HepG2 (cell line): ENCODE results near the gene ATG7. TPM values are rescaled to one million over a fixed set of nuclear protein-coding genes. Genes with fewer than 3 reads are reported as not detected.

Source experiments
- ATAC-seq: fragments of 200-7000 bp; cut with Tn5 transposase; 3 replicates; pipeline ENCODE4 v1.9.1; 2020; ENCODE audit warnings: mild to moderate bottlenecking, moderate library complexity
- BruUV-seq: library from RNA; stranded (reverse); fragments of 400-500 nt; replicated peaks from 2 replicates; lab custom pipeline; 2021; lab: Mats Ljungman, UMichigan
- CTCF ChIA-PET: fragments of 300-600 bp; formaldehyde crosslinking; extraction: SDS; loops from one replicate; lab custom pipeline; 2021; ENCODE audit warnings: low total read pairs, inconsistent platforms, low intra/inter-chr PET ratio; lab: Yijun Ruan, JAX
- POLR2A ChIA-PET: fragments of 350-600 bp; sonication (Branson Sonifier 250); formaldehyde crosslinking; loops from one replicate; lab custom pipeline; 2020; ENCODE audit warnings: antibody characterized with exemption, inconsistent platforms; lab: Yijun Ruan, JAX
- DNase-seq: peaks from one replicate; pipeline ENCODE4 v3.0.0-alpha.2; 2015; ENCODE audit warnings: low spot score
- FAIRE-seq: peaks from 3 replicates; lab custom pipeline; 2011; peaks lifted over from hg19 to GRCh38; lab: Jason Lieb, UNC
- H2AFZ ChIP-seq: one replicate; pipeline ENCODE4 v1.6.1; 2011; ENCODE audit warnings: low read length, inconsistent platforms
- H3K27ac ChIP-seq: fragments of 300-600 bp; 3 replicates; pipeline ENCODE4 v1.8.0; 2011; ENCODE audit warnings: mixed run types, mild to moderate bottlenecking, mixed read lengths, low read length, inconsistent platforms; ENCODE audit not compliant: insufficient read depth; ENCODE audit errors: extremely low read length
- H3K27me3 ChIP-seq, 2 experiments: fragments of 200-600 bp in 1 of 2; 2 replicates in 1 of 2; 3 replicates in 1 of 2; pipeline versions ENCODE4 v1.6.0 to v1.8.0; 2011; ENCODE audit warnings: low read length in 2 of 2, mild to moderate bottlenecking in 2 of 2, moderate library complexity in 2 of 2, inconsistent platforms in 1 of 2; ENCODE audit not compliant: insufficient read depth in 2 of 2, control insufficient read depth in 1 of 2
- H3K36me3 ChIP-seq, 2 experiments: fragments of 200-600 bp in 1 of 2; replicated peaks in 1 of 2; 2 replicates in 1 of 2; 3 replicates in 1 of 2; pipeline versions ENCODE4 v1.5.1 to v1.8.0; 2011; ENCODE audit warnings: low read length in 2 of 2, inconsistent platforms in 1 of 2; ENCODE audit not compliant: insufficient read depth in 2 of 2, control insufficient read depth in 1 of 2
- H3K4me1 ChIP-seq: 2 replicates; pipeline ENCODE4 v1.5.1; 2012; ENCODE audit warnings: low read length, inconsistent platforms; ENCODE audit not compliant: insufficient read depth
- H3K4me2 ChIP-seq: 2 replicates; pipeline ENCODE4 v1.6.0; 2011; ENCODE audit warnings: low read depth, low read length, inconsistent platforms
- H3K4me3 ChIP-seq, 3 experiments: fragments of 200-600 bp in 1 of 3; sonication (generic), shearing (Covaris generic) in 1 of 3; replicated peaks in 1 of 3; 2 replicates each; pipeline ENCODE4 v1.5.1; 2011 to 2016; ENCODE audit warnings: low read length in 3 of 3, inconsistent platforms in 2 of 3, low read depth in 2 of 3, mild to moderate bottlenecking in 2 of 3, control low read depth in 1 of 3, mixed read lengths in 1 of 3; ENCODE audit not compliant: insufficient read depth in 1 of 3
- H3K79me2 ChIP-seq: one replicate; pipeline ENCODE4 v1.6.1; 2011; ENCODE audit warnings: low read length, inconsistent platforms; ENCODE audit not compliant: insufficient read depth
- H3K9ac ChIP-seq: 2 replicates; pipeline ENCODE4 v1.6.0; 2011; ENCODE audit warnings: mild to moderate bottlenecking, low read depth, low read length, inconsistent platforms; ENCODE audit not compliant: insufficient read depth
- H3K9me3 ChIP-seq: 2 replicates; pipeline ENCODE4 v1.5.1; 2012; ENCODE audit warnings: mild to moderate bottlenecking, low read length
- H4K20me1 ChIP-seq: 2 replicates; pipeline ENCODE4 v1.6.0; 2011; ENCODE audit warnings: inconsistent platforms, mild to moderate bottlenecking, low read length, moderate library complexity; ENCODE audit not compliant: insufficient read depth
- MLX ChIP-seq: IDR thresholded peaks from 2 replicates; pipeline ENCODE4 v1.6.1; 2016
- NCOA1 ChIP-seq: sonication (generic); formaldehyde crosslinking; IDR thresholded peaks from 2 replicates; pipeline ENCODE4 v1.9.0; 2021; ENCODE audit warnings: missing genetic modification reagents
- NKX3-1 ChIP-seq: sonication (generic); formaldehyde crosslinking; IDR thresholded peaks from 2 replicates; pipeline ENCODE4 v1.5.0; 2020; ENCODE audit warnings: missing genetic modification reagents
- PBX3 ChIP-seq: sonication (generic); formaldehyde crosslinking; IDR thresholded peaks from 2 replicates; pipeline ENCODE4 v1.8.1; 2023; ENCODE audit warnings: missing genetic modification reagents, inconsistent platforms, borderline replicate concordance
- PRDM10 ChIP-seq: sonication (generic); formaldehyde crosslinking; IDR thresholded peaks from 2 replicates; pipeline ENCODE4 v1.4.0; 2020; ENCODE audit warnings: low read depth, missing genetic modification reagents
- SMYD3 ChIP-seq: sonication (generic); formaldehyde crosslinking; IDR thresholded peaks from 2 replicates; pipeline ENCODE4 v1.8.1; 2023; ENCODE audit warnings: mild to moderate bottlenecking, missing genetic modification reagents
- SP140L ChIP-seq: sonication (generic); formaldehyde crosslinking; IDR thresholded peaks from 2 replicates; pipeline ENCODE4 v1.4.0; 2020; ENCODE audit warnings: missing genetic modification reagents, borderline replicate concordance
- STAG1 ChIP-seq: sonication (generic); formaldehyde crosslinking; IDR thresholded peaks from 2 replicates; pipeline ENCODE4 v1.4.0; 2020; ENCODE audit warnings: missing genetic modification reagents
- ZBTB33 ChIP-seq: sonication (generic); formaldehyde crosslinking; IDR thresholded peaks from 2 replicates; pipeline ENCODE4 v1.4.0; 2020; ENCODE audit warnings: missing genetic modification reagents
- ZBTB38 ChIP-seq: sonication (generic); formaldehyde crosslinking; IDR thresholded peaks from 2 replicates; pipeline ENCODE4 v1.5.1; 2020; ENCODE audit warnings: mild to moderate bottlenecking, missing genetic modification reagents
- ZKSCAN5 ChIP-seq: sonication (generic); formaldehyde crosslinking; IDR thresholded peaks from 2 replicates; pipeline ENCODE4 v1.5.1; 2020; ENCODE audit warnings: mild to moderate bottlenecking, missing genetic modification reagents
- ZNF143 ChIP-seq: sonication (generic); formaldehyde crosslinking; IDR thresholded peaks from 2 replicates; pipeline ENCODE4 v1.4.0; 2020; ENCODE audit warnings: missing genetic modification reagents
- ZNF296 ChIP-seq: sonication (generic); formaldehyde crosslinking; conservative IDR thresholded peaks from 2 replicates; pipeline ENCODE4 v1.5.0; 2020; ENCODE audit warnings: mild to moderate bottlenecking, missing genetic modification reagents
- ZNF331 ChIP-seq: sonication (generic); formaldehyde crosslinking; IDR thresholded peaks from 2 replicates; pipeline ENCODE4 v1.4.0; 2020; ENCODE audit warnings: missing genetic modification reagents
- ZNF432 ChIP-seq: sonication (generic); formaldehyde crosslinking; IDR thresholded peaks from 2 replicates; pipeline ENCODE4 v1.5.0; 2020; ENCODE audit warnings: missing genetic modification reagents, mild to moderate bottlenecking, borderline replicate concordance
- ZNF44 ChIP-seq: sonication (generic); formaldehyde crosslinking; IDR thresholded peaks from 2 replicates; pipeline ENCODE4 v1.5.1; 2020; ENCODE audit warnings: mild to moderate bottlenecking, missing genetic modification reagents
- ZNF83 ChIP-seq: sonication (generic); formaldehyde crosslinking; IDR thresholded peaks from 2 replicates; pipeline ENCODE4 v1.4.0; 2020; ENCODE audit warnings: missing genetic modification reagents, mild to moderate bottlenecking, borderline replicate concordance
- WGBS: methylation state at CpG from one replicate; pipeline ENCODE4 v1.1.6; 2017; ENCODE audit warnings: low lambda C conversion rate; 5-methylcytosine and 5-hydroxymethylcytosine counted together
- in situ Hi-C: cut with HindIII; loops from 2 replicates; pipeline ENCODE4 v1.10.0; 2017; ENCODE audit warnings: low pct_unique_long_range_greater_than_20kb; ENCODE audit not compliant: extremely low pct_ligation_motif_present
- intact Hi-C: fragments of 100-400 bp; cut with micrococcal nuclease; formaldehyde crosslinking; loops from one replicate; pipeline ENCODE4 v1.10.0; 2022; ENCODE audit not compliant: unreplicated experiment
- polyA plus RNA-seq, 8 experiments: library from polyadenylated mRNA; depleted of rRNA in 3 of 8; stranded (reverse) in 7 of 8; unstranded in 1 of 8; fragments of >200 nt; fragmentation: Illumina TruSeq in 4 of 8; extraction: Trizol in 4 of 8; gene quantifications; 2 replicates each; pipeline versions ENCODE4 v1.2.1 to v1.2.3, GENCODE V29; 2011 to 2016; ENCODE audit warnings: low read depth in 4 of 8, missing spikeins in 1 of 8, mixed read lengths in 1 of 8; ENCODE audit not compliant: insufficient read depth in 1 of 8
- total RNA-seq, 5 experiments: library from RNA; depleted of rRNA; stranded (reverse); fragments of >200 nt; fragmentation: Illumina TruSeq; extraction: Trizol; gene quantifications; 2 replicates each; pipeline ENCODE4 v1.2.3, GENCODE V29; 2016; ENCODE audit warnings: low read depth in 1 of 5

ATG7 gene
- total and polyA plus RNA-seq, 2 of the 13 experiments (the other 11 are each of a cell fraction or from before 2014, with no cell fraction given): 7.8 to 22.1 TPM

- TF ChIP-seq ZNF296 (CRISPR knock-in tag) (no peak), MLX (CRISPR knock-in tag) (no peak), PBX3 (CRISPR knock-in tag) (no peak), SMYD3 (CRISPR knock-in tag) (no peak), ZNF143 (CRISPR knock-in tag) (no peak), SP140L (CRISPR knock-in tag) (no peak)
Measured at GRCh38 chr3:11529281-11529680, 257.1 kb downstream of the ATG7 start (continued).

GRCh38 chr3:11530153-11530721 is 258.0 kb downstream of the ATG7 start:
- intact Hi-C loops: no loop called here
- H3K9ac ChIP-seq: no peak overlapping the region
- H3K4me2 ChIP-seq: no peak overlapping the region
- CTCF ChIA-PET: no interaction called here
- DNase-seq (peak; percentile 41), FAIRE-seq (no peak), ATAC-seq (peak; percentile 49; the same call in 2 of the 3 replicates)
- H3K79me2 ChIP-seq: no peaks in the 10 kb centered on the region
- POLR2A ChIA-PET: no interaction called here
- BruUV-seq: no TSS peak
- no peaks in the 10 kb centered on the region for H4K20me1 ChIP-seq
- H3K4me3 ChIP-seq: no peak overlapping the region
- no peaks in the 10 kb centered on the region; the same call in 1 of the 2 replicates for H3K4me1 ChIP-seq
- H3K9me3 ChIP-seq: no peaks in the 10 kb centered on the region
- H3K36me3 ChIP-seq: no peaks in the 10 kb centered on the region
- no peaks in the 10 kb centered on the region for H3K27me3 ChIP-seq
- 82% methylated on average over 6 of the region's 11 CpGs for WGBS
- in situ Hi-C loops: no loop called here
- no peak overlapping the region for H3K27ac ChIP-seq
- H2AFZ ChIP-seq: no peak overlapping the region
- TF ChIP-seq NCOA1 (CRISPR knock-in tag) (no peak), ZBTB38 (peak; percentile 79), STAG1 (CRISPR knock-in tag) (no peak), ZNF331 (CRISPR knock-in tag) (no peak), ZNF432 (CRISPR knock-in tag) (no peak), NKX3-1 (CRISPR knock-in tag) (no peak), PRDM10 (no peak), ZBTB33 (0 out of 2 replicates have a peak, but pooled peaks have one; percentile 34), ZNF83 (no peak), ZNF44 (CRISPR knock-in tag) (no peak), ZKSCAN5 (CRISPR knock-in tag) (no peak)
